ENCODE measurements around the gene NABP2.

NABP2 gene

GRCh38 chr12:56223571-56224101, 506 bp upstream of the NABP2 start:
- no peak overlapping the region for H2BK120ac ChIP-seq (ENCODE audit: low read depth, low read length)

GRCh38 chr12:56224954-56225353, 812 bp downstream of the NABP2 start:
- Histone ChIP-seq H3K4me3 (ENCODE audit: low read length) (no peak overlapping the region), H3K27me3 (ENCODE audit: insufficient read depth, low read length, poor library complexity) (no peaks in the 10 kb centered on the region), H3K56ac (ENCODE audit: low read length) (peak overlapping the region; percentile 86), H3K4me1 (ENCODE audit: control insufficient read depth, low read depth, low read length) (no peaks in the 10 kb centered on the region), H3K18ac (ENCODE audit: low read length) (no peak overlapping the region), H3K79me2 (ENCODE audit: control insufficient read depth, insufficient read depth, low read length) (peaks cover 9% of the 10 kb centered on the region), H2BK120ac (ENCODE audit: low read depth, low read length) (no peak overlapping the region), H3K27ac (ENCODE audit: low read depth, low read length) (no peak overlapping the region), H3K4me2 (ENCODE audit: low read length) (no peak overlapping the region), H3K36me3 (ENCODE audit: control insufficient read depth, insufficient read depth, low read length) (no peaks in the 10 kb centered on the region), H2BK5ac (ENCODE audit: low read length) (no peak overlapping the region), H3K9ac (ENCODE audit: low read length) (no peak overlapping the region), H2AK5ac (ENCODE audit: low read length) (no peak overlapping the region), H4K8ac (ENCODE audit: low read depth, low read length) (no peak overlapping the region), H3K4ac (ENCODE audit: low read depth, low read length) (no peak overlapping the region), H4K5ac (ENCODE audit: low read length) (no peak overlapping the region), H2BK15ac (replicated peaks; ENCODE audit: low read depth) (no peak overlapping the region), H3K79me1 (ENCODE audit: low read length) (no peaks in the 10 kb centered on the region), H3K23ac (ENCODE audit: low read length) (no peak overlapping the region)
- no peak for DNase-seq
- no CpG with 5 or more reads among the region's 11 CpGs for WGBS (ENCODE audit: extremely low coverage, insufficient coverage, low lambda C conversion rate)

More at GRCh38 chr12:56223571-56224101, 506 bp upstream of the NABP2 start:
- peaks cover 10% of the 10 kb centered on the region for H3K79me2 ChIP-seq (ENCODE audit: control insufficient read depth, insufficient read depth, low read length)
- no peak overlapping the region for H3K23ac ChIP-seq (ENCODE audit: low read length)
- H3K27me3 ChIP-seq (ENCODE audit: insufficient read depth, low read length, poor library complexity) = no peaks in the 10 kb centered on the region
- no peak for DNase-seq
- no CpG with 5 or more reads among the region's 15 CpGs for WGBS (ENCODE audit: extremely low coverage, insufficient coverage, low lambda C conversion rate)
- no peak overlapping the region for H2BK15ac ChIP-seq (replicated peaks; ENCODE audit: low read depth)
- peak overlapping the region; percentile 69 for H3K9ac ChIP-seq (ENCODE audit: low read length)
- H3K4me3 ChIP-seq (ENCODE audit: low read length) = no peak overlapping the region
- no peak overlapping the region for H3K4ac ChIP-seq (ENCODE audit: low read depth, low read length)
- no peaks in the 10 kb centered on the region for H3K36me3 ChIP-seq (ENCODE audit: control insufficient read depth, insufficient read depth, low read length)
- H3K4me1 ChIP-seq (ENCODE audit: control insufficient read depth, low read depth, low read length) = no peaks in the 10 kb centered on the region
- H4K5ac ChIP-seq (ENCODE audit: low read length) = peak overlapping the region; percentile 74
- no peak overlapping the region for H2BK5ac ChIP-seq (ENCODE audit: low read length)
- H4K8ac ChIP-seq (ENCODE audit: low read depth, low read length) = peak overlapping the region; percentile 15
- peak overlapping the region; percentile 25 for H3K27ac ChIP-seq (ENCODE audit: low read depth, low read length)
- peak overlapping the region; percentile 63 for H3K18ac ChIP-seq (ENCODE audit: low read length)
- H3K56ac ChIP-seq (ENCODE audit: low read length) = peak overlapping the region; percentile 90
- H2AK5ac ChIP-seq (ENCODE audit: low read length) = no peak overlapping the region
- H3K4me2 ChIP-seq (ENCODE audit: low read length) = peak overlapping the region; percentile 4
- no peaks in the 10 kb centered on the region for H3K79me1 ChIP-seq (ENCODE audit: low read length)

DNA sequence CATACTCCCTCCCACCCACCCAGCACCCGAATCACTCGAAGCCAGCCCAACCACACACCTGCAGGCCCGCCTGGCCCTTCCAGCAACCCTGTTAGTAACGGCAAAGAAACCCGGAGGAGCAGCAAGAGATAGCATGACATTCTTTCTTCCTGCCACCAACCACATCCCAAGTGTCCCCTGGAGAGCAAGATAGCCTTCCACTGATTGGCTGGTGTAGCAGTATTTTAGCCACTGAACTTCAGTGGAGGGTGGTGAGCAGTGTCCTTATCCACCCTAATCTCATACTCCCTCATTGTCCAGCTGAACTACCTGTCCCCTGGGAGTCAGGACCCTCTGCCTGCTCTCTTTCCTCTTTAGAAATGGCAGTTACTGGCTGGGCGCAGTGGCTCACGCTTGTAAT, 4.9 kb downstream of the NABP2 start:
- Histone ChIP-seq H2BK5ac (ENCODE audit: low read length) (no peak overlapping the region), H3K9ac (ENCODE audit: low read length) (no peak overlapping the region), H3K27me3 (ENCODE audit: insufficient read depth, low read length, poor library complexity) (no peaks in the 10 kb centered on the region), H2AK5ac (ENCODE audit: low read length) (no peak overlapping the region), H3K56ac (ENCODE audit: low read length) (no peak overlapping the region), H3K4ac (ENCODE audit: low read depth, low read length) (no peak overlapping the region), H3K4me2 (ENCODE audit: low read length) (no peak overlapping the region), H4K5ac (ENCODE audit: low read length) (no peak overlapping the region), H4K8ac (ENCODE audit: low read depth, low read length) (no peak overlapping the region), H3K79me2 (ENCODE audit: control insufficient read depth, insufficient read depth, low read length) (no peaks in the 10 kb centered on the region), H3K36me3 (ENCODE audit: control insufficient read depth, insufficient read depth, low read length) (no peaks in the 10 kb centered on the region), H3K4me1 (ENCODE audit: control insufficient read depth, low read depth, low read length) (no peaks in the 10 kb centered on the region), H3K27ac (ENCODE audit: low read depth, low read length) (no peak overlapping the region), H3K4me3 (ENCODE audit: low read length) (no peak overlapping the region), H3K23ac (ENCODE audit: low read length) (no peak overlapping the region), H3K79me1 (ENCODE audit: low read length) (no peaks in the 10 kb centered on the region), H2BK120ac (ENCODE audit: low read depth, low read length) (no peak overlapping the region), H3K18ac (ENCODE audit: low read length) (no peak overlapping the region), H2BK15ac (replicated peaks; ENCODE audit: low read depth) (no peak overlapping the region)
- WGBS (ENCODE audit: extremely low coverage, insufficient coverage, low lambda C conversion rate) = no CpG with 5 or more reads among the region's 7 CpGs
- DNase-seq = peak; percentile 37

- H3K18ac ChIP-seq (ENCODE audit: low read length) = no peak within 1 kb of the TSS
- no peak within 1 kb of the TSS for H3K4ac ChIP-seq (ENCODE audit: low read depth, low read length)
- no peak within 1 kb of the TSS for H2BK120ac ChIP-seq (ENCODE audit: low read depth, low read length)
- no peak within 1 kb of the TSS for H4K5ac ChIP-seq (ENCODE audit: low read length)
- no peak within 1 kb of the TSS for H3K23ac ChIP-seq (ENCODE audit: low read length)
- no peak within 1 kb of the TSS for H3K27ac ChIP-seq (ENCODE audit: low read depth, low read length)
- H2AK5ac ChIP-seq (ENCODE audit: low read length) = no peak within 1 kb of the TSS
- no peak within 1 kb of the TSS for H3K4me3 ChIP-seq (ENCODE audit: low read length)
- no peaks in the 10 kb centered on the region for H3K79me2 ChIP-seq (ENCODE audit: control insufficient read depth, insufficient read depth, low read length)
- no peak within 1 kb of the TSS for H3K9ac ChIP-seq (ENCODE audit: low read length)
- no peak for DNase-seq
- no peak within 1 kb of the TSS for H2BK5ac ChIP-seq (ENCODE audit: low read length)
- no peaks in the 10 kb centered on the region for H3K27me3 ChIP-seq (ENCODE audit: insufficient read depth, low read length, poor library complexity)
- WGBS (ENCODE audit: extremely low coverage, insufficient coverage, low lambda C conversion rate) = no CpG with 5 or more reads among the region's 4 CpGs
- H3K56ac ChIP-seq (ENCODE audit: low read length) = no peak within 1 kb of the TSS
- no peaks in the 10 kb centered on the region for H3K79me1 ChIP-seq (ENCODE audit: low read length)
- no peaks in the 10 kb centered on the region for H3K36me3 ChIP-seq (ENCODE audit: control insufficient read depth, insufficient read depth, low read length)
- no peak within 1 kb of the TSS for H4K8ac ChIP-seq (ENCODE audit: low read depth, low read length)
- H2BK15ac ChIP-seq (replicated peaks; ENCODE audit: low read depth) = no peak within 1 kb of the TSS
- H3K4me2 ChIP-seq (ENCODE audit: low read length) = no peak within 1 kb of the TSS
- H3K4me1 ChIP-seq (ENCODE audit: control insufficient read depth, low read depth, low read length) = no peaks in the 10 kb centered on the region
Measured at GRCh38 chr12:56229916-56230431, 5.8 kb downstream of the NABP2 start, which contains the start of gene SLC39A5. SLC39A5 (plus strand) TSS chr12:56230051; CDS start chr12:56231275, 1,224 bp downstream.

GRCh38 chr12:56230432-56231183, 6.5 kb downstream of the NABP2 start:
- no peaks in the 10 kb centered on the region for H3K36me3 ChIP-seq (ENCODE audit: control insufficient read depth, insufficient read depth, low read length)
- no peaks in the 10 kb centered on the region for H3K27me3 ChIP-seq (ENCODE audit: insufficient read depth, low read length, poor library complexity)
- no peak overlapping the region for H3K4me2 ChIP-seq (ENCODE audit: low read length)
- no peak overlapping the region for H3K27ac ChIP-seq (ENCODE audit: low read depth, low read length)
- no peak overlapping the region for H3K4ac ChIP-seq (ENCODE audit: low read depth, low read length)
- no peak overlapping the region for H2AK5ac ChIP-seq (ENCODE audit: low read length)
- H3K4me3 ChIP-seq (ENCODE audit: low read length) = no peak overlapping the region
- H3K56ac ChIP-seq (ENCODE audit: low read length) = no peak overlapping the region
- H3K9ac ChIP-seq (ENCODE audit: low read length) = no peak overlapping the region
- no peaks in the 10 kb centered on the region for H3K79me1 ChIP-seq (ENCODE audit: low read length)
- no peak overlapping the region for H3K18ac ChIP-seq (ENCODE audit: low read length)
- H2BK15ac ChIP-seq (replicated peaks; ENCODE audit: low read depth) = no peak overlapping the region
- no peak overlapping the region for H2BK5ac ChIP-seq (ENCODE audit: low read length)
- H4K8ac ChIP-seq (ENCODE audit: low read depth, low read length) = no peak overlapping the region
- no peak overlapping the region for H4K5ac ChIP-seq (ENCODE audit: low read length)
- no peaks in the 10 kb centered on the region for H3K79me2 ChIP-seq (ENCODE audit: control insufficient read depth, insufficient read depth, low read length)
- no peak overlapping the region for H3K23ac ChIP-seq (ENCODE audit: low read length)
- DNase-seq = no peak
- no CpG with 5 or more reads among the region's 8 CpGs for WGBS (ENCODE audit: extremely low coverage, insufficient coverage, low lambda C conversion rate)
- no peaks in the 10 kb centered on the region for H3K4me1 ChIP-seq (ENCODE audit: control insufficient read depth, low read depth, low read length)
- H2BK120ac ChIP-seq (ENCODE audit: low read depth, low read length) = no peak overlapping the region

All from mesendoderm (in vitro differentiated cells).